Stomach (tissue), 4 donors: ENCODE data around the gene BPTF.

ENCODE experiments used
- CTCF ChIP-seq, 7 experiments: fragments of 450-650 bp in 4 of 7; fragments of 200-600 bp in 3 of 7; sonication (generic) in 3 of 7; IDR thresholded peaks; one replicate each; pipeline ENCODE4 v1.5.1; 2016 to 2019; ENCODE audit warnings: antibody characterized with exemption in 7 of 7, control low read depth in 2 of 7, mild to moderate bottlenecking in 1 of 7
- POLR2A ChIP-seq, 4 donors: fragments of 450-650 bp; IDR thresholded peaks; one replicate each; pipeline ENCODE4 v1.6.1; 2016; ENCODE audit warnings: antibody characterized with exemption in 4 of 4, control low read depth in 2 of 4, mild to moderate bottlenecking in 1 of 4, moderate library complexity in 1 of 4
- POLR2AphosphoS5 ChIP-seq, 3 donors: sonication (generic); formaldehyde crosslinking; IDR thresholded peaks; one replicate each; pipeline ENCODE4 v1.6.1; 2016; ENCODE audit warnings: antibody characterized with exemption in 3 of 3

GRCh38 chr17:67922503-67922902, 97.2 kb downstream of the BPTF start:
- no peak for TF ChIP-seq POLR2AphosphoS5 (IDR thresholded peaks at IDR 0.05)
- no peak for TF ChIP-seq CTCF (IDR thresholded peaks at IDR 0.05)
- no peak for TF ChIP-seq POLR2A (IDR thresholded peaks at IDR 0.05)
